WTC11 (cell line): ENCODE data around the gene LRR1. TPM values are rescaled to one million over a fixed set of nuclear protein-coding genes. Genes with fewer than 3 reads are reported as not detected.

Source experiments
- ATAC-seq: fragments of 200-7000 bp; cut with Tn5 transposase; 2 replicates; pipeline ENCODE4 v1.10.0; 2021; ENCODE audit warnings: mild to moderate bottlenecking, moderate library complexity
- CTCF ChIA-PET: fragments of 300-600 bp; sonication (Branson Sonifier 250); formaldehyde crosslinking; loops from one replicate; lab custom pipeline; 2021; ENCODE audit warnings: antibody characterized with exemption; lab: Charles Lee
- POLR2A ChIA-PET: fragments of 350-600 bp; sonication (Branson Sonifier 250); formaldehyde crosslinking; loops from one replicate; lab custom pipeline; 2021; ENCODE audit warnings: antibody characterized with exemption; lab: Charles Lee
- DNase-seq: peaks from one replicate; pipeline ENCODE4 v3.0.0; 2021; ENCODE audit warnings: low spot score
- H3K27ac Mint-ChIP-seq: 2 replicates; pipeline ENCODE4 v1.8.0; 2021; ENCODE audit warnings: mixed read lengths
- H3K27me3 Mint-ChIP-seq: 2 replicates; pipeline ENCODE4 v1.8.0; 2021; ENCODE audit warnings: low read depth, mild to moderate bottlenecking, moderate library complexity, mixed read lengths
- H3K36me3 Mint-ChIP-seq: 2 replicates; pipeline ENCODE4 v1.8.0; 2021; ENCODE audit warnings: mixed read lengths
- H3K4me1 Mint-ChIP-seq: 2 replicates; pipeline ENCODE4 v1.8.0; 2022; ENCODE audit warnings: mixed read lengths
- H3K4me3 Mint-ChIP-seq: 2 replicates; pipeline ENCODE4 v1.8.0; 2021; ENCODE audit warnings: mild to moderate bottlenecking, moderate library complexity, mixed read lengths
- H3K9me3 Mint-ChIP-seq: 2 replicates; pipeline ENCODE4 v1.8.0; 2021; ENCODE audit warnings: mixed read lengths
- GABPB1 ChIP-seq: sonication (generic); formaldehyde crosslinking; IDR thresholded peaks from 2 replicates; pipeline ENCODE4 v1.8.1; 2023; ENCODE audit warnings: mild to moderate bottlenecking, missing genetic modification reagents
- IRF1 ChIP-seq: sonication (generic); formaldehyde crosslinking; IDR thresholded peaks from 2 replicates; pipeline ENCODE4 v1.8.0; 2023; ENCODE audit warnings: missing genetic modification reagents
- MXD4 ChIP-seq: fragments of 250-450 bp; sonication (Bioruptor Pico); IDR thresholded peaks from 2 replicates; pipeline ENCODE4 v1.8.0; 2021; ENCODE audit warnings: mild to moderate bottlenecking, moderate library complexity, borderline replicate concordance
- ZSCAN18 ChIP-seq: fragments of 250-450 bp; sonication (Bioruptor Pico); IDR thresholded peaks from 2 replicates; pipeline ENCODE4 v2.1.2; 2022; ENCODE audit warnings: mild to moderate bottlenecking, moderate library complexity
- total RNA-seq: library from RNA; stranded (reverse); gene quantifications from 3 replicates; pipeline ENCODE4 v1.2.3, GENCODE V29; 2021

Gene LRR1
- total RNA-seq, 1 experiment from 2014 or later, result 42.6 TPM

- TF ChIP-seq IRF1 (CRISPR knock-in tag) (no peak), ZSCAN18 (no peak), GABPB1 (CRISPR knock-in tag) (0 out of 2 replicates have a peak, but pooled peaks have one; percentile 25), MXD4 (no peak)
- H3K4me3 Mint-ChIP-seq, result no peak overlapping the region
- H3K27me3 Mint-ChIP-seq, result no peaks in the 10 kb centered on the region
- peaks cover 6% of the 10 kb centered on the region for H3K36me3 Mint-ChIP-seq
- POLR2A ChIA-PET, result no interaction called here
- H3K4me1 Mint-ChIP-seq, result no peaks in the 10 kb centered on the region
- H3K9me3 Mint-ChIP-seq, result no peaks in the 10 kb centered on the region
- ATAC-seq, result no peak
- H3K27ac Mint-ChIP-seq, result no peak overlapping the region
- DNase-seq, result no peak
- CTCF ChIA-PET, result no interaction called here
Measured at GRCh38 chr14:49659526-49660455, 61.1 kb downstream of the LRR1 start.

Other genes with a start within 250 kb of the LRR1 start
- gene RPS29, start 12.6 kb upstream of the LRR1 start, total RNA-seq, result 2,168 to 2,393 TPM (median 2,330 TPM) in 3 replicates
- 173 to 212 TPM (median 177 TPM) in 3 replicates for gene RPL36AL, start 21.7 kb downstream of the LRR1 start, total RNA-seq
- 24.5 to 27.7 TPM (median 25.2 TPM) in 3 replicates for gene MGAT2, start 21.9 kb downstream of the LRR1 start, total RNA-seq
- 19.9 to 22.8 TPM (median 22.5 TPM) in 3 replicates for gene DNAAF2, start 36.3 kb downstream of the LRR1 start, total RNA-seq
- gene POLE2, start 89.3 kb downstream of the LRR1 start, total RNA-seq, result 24.0 to 24.6 TPM (median 24.4 TPM) in 3 replicates
- 0.16 TPM in 1 of 3 replicates, not detected in the others for gene KLHDC1, start 94.2 kb downstream of the LRR1 start, total RNA-seq
- 38.7 to 47.6 TPM (median 42.5 TPM) in 3 replicates for gene KLHDC2, start 169.2 kb downstream of the LRR1 start, total RNA-seq